Measurements from ENCODE around the gene CXCR6.
A peak's percentile ranks its signal among the peaks of the same experiment; 100 is the strongest.

Gene CXCR6

DNA sequence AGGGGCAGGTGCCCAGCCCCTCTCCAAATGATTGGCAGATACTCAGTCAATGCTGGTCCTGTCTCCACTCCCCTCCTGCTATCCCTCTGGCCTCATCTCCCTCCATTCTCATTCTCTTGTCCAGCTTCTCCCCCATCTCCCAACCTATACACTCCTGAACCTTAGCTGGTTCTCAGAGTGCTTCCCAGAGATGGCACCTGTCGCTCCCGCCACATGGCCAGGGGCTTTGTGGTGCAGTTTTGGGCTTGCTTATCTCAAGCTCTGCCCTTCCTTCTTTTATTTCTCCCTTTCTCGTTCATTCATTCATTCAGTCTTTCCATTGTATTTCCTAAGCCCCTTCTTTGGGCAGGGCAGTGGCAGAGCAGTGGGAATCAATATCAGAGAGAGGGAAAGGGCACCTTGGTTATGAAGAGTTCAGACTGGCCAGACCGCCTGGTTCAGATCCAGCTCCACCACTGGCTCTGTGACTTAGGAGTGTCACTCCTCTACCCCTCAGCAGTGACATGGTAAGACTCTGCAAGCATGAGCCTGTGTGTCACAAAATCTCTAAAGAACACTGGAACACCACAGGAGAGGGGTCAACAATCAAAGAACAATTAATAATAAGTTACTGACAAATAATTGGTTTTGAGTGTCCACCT, 20.2 kb upstream of the CXCR6 start:
- no peak for DNase-seq

DNA sequence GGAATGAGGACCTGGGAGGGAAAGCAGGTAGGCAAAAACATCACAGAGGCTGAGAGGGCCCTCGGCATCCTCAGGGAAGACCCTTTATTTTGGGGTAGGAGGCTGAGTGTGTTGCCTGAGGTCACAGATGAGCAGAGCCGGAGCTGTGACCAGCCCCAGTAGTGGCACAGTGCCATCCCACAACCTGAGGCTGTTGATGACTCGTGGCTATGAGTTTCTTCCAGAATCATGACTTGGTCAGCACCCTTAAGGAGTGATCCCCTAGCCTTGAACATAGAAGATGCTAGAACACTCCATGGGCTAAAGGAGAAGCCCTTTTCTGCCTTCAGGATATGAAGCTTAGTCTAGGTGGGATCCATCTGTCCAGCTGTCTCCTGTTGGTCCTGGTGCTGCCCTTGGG, 19.5 kb upstream of the CXCR6 start:
- DNase-seq, result no peak

DNA sequence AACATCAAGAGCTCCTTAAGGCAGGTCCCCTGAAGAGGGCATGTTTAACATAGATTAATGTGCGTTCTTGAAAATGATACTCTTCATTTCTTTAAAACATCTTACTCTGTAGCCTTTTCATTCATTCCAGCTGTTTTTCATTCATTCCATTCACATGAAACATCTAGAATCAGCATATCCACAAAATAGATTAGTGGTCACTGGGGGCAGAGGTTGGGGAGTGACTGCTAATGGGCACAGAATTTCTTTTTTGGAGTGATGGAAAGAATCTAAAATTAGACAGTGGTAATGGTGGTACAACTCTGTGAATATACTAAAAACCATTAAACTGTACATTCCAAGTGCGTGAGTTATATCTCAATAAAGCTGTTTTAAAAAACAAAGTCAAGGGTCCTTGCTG, 15.4 kb upstream of the CXCR6 start:
- no peak for DNase-seq

GRCh38 chr3:45929042-45929679, 14.1 kb upstream of the CXCR6 start:
- no peak for DNase-seq

- no peak for DNase-seq
These were observed 11.8 kb upstream of the CXCR6 start for GRCh38 chr3:45931496-45931895.

DNA sequence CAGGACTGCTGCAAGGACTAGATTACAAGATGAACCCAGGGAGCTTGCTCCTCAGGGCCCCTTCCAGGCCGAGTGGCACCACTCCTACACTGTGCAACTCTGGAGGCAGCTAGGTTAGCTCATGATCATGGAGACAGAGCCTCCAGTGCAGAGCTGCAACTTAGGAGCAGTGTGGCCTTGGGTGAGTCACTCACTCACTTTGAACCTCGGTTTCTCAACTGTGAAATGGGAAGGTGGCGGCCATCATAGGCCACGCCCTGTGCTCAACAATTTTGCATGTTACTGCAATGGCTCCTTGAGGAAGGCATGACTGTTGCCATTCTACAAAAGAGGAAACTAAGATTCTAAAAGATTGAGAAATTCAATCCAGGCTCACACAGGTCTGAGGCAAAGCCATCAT, 11.2 kb upstream of the CXCR6 start:
- no peak for DNase-seq

DNA sequence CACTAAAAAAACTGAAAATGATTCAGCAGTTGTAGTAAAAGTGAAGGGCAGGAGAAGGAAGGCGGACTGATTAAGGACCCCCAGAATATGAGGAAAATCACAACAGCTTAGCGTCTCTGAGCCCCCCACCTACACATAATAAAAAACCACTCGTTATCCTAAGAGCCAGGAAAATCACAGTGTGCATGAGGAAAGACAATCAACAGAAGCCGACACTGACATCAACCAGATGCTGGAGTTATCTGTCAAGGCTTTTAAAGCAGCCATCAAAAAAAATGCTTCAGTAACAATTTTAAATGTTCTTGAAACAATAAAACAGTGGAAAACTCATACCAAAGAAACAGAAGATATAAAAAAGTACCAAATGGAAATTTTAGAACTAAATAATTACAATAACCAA, 9.7 kb upstream of the CXCR6 start:
- no peak for DNase-seq

DNA sequence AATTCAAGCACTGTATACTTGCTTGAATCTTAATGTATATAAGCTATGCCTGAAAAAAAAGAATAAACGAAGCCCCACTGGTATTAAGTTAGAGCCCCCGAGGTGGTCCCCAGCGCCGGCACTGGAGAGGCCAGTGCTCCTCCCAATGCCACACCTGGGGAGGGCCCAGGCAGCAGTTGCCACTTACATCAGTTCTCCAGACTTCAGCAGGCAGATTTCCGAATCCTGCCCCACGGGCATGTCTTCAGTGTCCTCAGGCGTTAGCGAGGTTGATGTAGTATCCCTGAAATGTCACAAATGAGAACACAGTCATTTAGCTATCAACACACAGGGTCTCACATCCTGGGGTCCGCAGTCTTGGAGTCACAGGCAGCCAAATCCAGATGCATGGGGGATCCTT, 7.0 kb upstream of the CXCR6 start:
- DNase-seq, result no peak

- DNase-seq, result no peak
These were observed 5.8 kb upstream of the CXCR6 start for GRCh38 chr3:45937206-45938042.

GRCh38 chr3:45938043-45938435, 5.2 kb upstream of the CXCR6 start:
- DNase-seq, result no peak

DNA sequence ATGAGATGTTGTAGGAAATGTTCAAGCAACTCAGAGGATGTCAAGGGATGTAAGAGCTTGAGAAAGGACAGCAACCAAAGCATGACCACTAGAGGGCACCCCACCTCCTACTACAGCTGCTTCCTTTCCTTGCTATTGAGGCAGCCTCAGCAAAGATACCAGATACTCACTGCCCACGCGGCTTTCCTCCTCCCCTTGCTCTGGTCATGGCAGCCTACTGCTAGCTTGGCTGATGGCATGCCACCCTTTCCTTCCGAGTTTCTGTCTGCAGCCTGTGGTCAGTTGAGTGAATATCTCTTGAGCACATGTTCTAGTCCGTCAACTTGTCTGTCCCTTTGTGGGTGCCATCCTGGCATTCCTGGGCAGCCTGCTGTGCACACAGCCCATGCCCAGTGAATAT, 4.4 kb upstream of the CXCR6 start:
- DNase-seq, result peak; percentile 48

- DNase-seq, result no peak
These were observed 3.9 kb upstream of the CXCR6 start for GRCh38 chr3:45939341-45939771.

DNA sequence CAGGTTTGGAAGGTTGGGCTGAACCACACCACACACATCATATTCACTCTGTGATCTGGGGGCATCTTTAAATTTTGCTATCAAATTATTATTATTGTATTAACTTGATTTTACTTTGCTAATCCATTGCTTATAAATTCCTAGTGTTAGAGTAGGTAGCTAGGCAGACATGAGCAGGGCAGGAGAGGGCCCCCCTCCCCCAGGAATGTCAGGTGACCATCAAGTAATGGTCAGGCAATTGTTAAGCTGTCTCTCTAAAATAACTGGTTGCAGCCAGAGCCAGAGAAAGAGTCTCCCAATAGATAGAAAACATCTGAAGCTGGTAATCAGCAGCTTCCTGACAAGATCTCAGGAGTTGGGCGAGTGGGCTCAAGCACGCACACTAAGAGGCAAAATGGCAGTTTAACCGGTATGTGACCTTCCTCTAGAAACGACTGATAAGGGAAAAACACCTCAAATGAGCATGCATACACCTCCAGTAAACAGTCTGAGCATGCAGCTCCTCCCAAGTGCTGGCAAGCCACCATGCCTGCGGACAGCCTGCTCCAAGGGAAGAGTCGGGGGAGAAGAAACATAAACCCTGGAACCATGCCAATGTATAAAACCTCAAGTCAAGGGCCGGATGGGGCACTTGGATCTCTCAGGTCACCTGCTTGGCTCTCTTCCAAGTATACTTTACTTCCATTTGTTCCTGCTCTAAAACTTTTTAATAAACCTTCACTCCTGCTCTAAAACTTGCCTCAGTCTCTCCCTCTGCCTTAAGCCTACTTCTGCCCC, 3.1 kb upstream of the CXCR6 start:
- no peak for DNase-seq

GRCh38 chr3:45940781-45941365, 2.4 kb upstream of the CXCR6 start:
- no peak for DNase-seq

GRCh38 chr3:45942051-45942825, 1.0 kb upstream of the CXCR6 start:
- DNase-seq, result no peak

GRCh38 chr3:45944830-45945620, 1.8 kb downstream of the CXCR6 start:
- DNase-seq, result no peak

- DNase-seq, result no peak
These were observed 3.0 kb downstream of the CXCR6 start for GRCh38 chr3:45946307-45946706.

DNA sequence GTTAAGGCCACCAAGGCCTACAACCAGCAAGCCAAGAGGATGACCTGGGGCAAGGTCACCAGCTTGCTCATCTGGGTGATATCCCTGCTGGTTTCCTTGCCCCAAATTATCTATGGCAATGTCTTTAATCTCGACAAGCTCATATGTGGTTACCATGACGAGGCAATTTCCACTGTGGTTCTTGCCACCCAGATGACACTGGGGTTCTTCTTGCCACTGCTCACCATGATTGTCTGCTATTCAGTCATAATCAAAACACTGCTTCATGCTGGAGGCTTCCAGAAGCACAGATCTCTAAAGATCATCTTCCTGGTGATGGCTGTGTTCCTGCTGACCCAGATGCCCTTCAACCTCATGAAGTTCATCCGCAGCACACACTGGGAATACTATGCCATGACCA, 3.6 kb downstream of the CXCR6 start:
- DNase-seq, result no peak

DNA sequence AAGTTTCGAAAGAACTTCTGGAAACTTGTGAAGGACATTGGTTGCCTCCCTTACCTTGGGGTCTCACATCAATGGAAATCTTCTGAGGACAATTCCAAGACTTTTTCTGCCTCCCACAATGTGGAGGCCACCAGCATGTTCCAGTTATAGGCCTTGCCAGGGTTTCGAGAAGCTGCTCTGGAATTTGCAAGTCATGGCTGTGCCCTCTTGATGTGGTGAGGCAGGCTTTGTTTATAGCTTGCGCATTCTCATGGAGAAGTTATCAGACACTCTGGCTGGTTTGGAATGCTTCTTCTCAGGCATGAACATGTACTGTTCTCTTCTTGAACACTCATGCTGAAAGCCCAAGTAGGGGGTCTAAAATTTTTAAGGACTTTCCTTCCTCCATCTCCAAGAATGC, 4.1 kb downstream of the CXCR6 start:
- no peak for DNase-seq

DNA sequence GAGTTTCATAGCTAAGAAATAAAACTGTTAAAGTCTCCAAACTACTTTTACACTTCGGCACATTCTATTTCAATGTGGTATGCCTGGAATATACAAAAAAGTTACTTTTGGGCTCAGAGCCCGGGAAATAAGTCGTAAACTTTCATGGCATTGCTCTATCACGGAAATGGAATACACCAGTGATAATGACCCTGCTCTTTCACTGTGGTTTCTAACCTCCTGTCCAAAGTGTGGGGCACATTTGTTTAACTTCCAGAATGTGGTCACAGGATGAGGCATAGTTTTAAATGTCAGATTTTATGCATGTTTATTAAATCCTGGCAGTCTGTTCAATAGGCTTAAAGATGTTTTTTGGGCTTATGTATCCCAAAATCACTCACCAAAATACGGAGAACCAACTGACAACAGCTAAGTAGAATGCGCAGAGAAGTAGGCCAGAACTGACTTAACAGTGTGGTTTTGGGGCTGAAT, 5.1 kb downstream of the CXCR6 start:
- DNase-seq, result no peak

GRCh38 chr3:45948881-45949280, 5.6 kb downstream of the CXCR6 start:
- DNase-seq, result no peak
